Vagina (tissue), 2 donors: Measurements from ENCODE around the gene PORCN.

Experiments
- CTCF ChIP-seq, 3 experiments: fragments of 450-650 bp in 2 of 3; fragments of 200-600 bp in 1 of 3; sonication (generic) in 1 of 3; IDR thresholded peaks; one replicate each; pipeline ENCODE4 v1.5.1; 2017 to 2019; ENCODE audit warnings: antibody characterized with exemption in 3 of 3, mild to moderate bottlenecking in 2 of 3, moderate library complexity in 2 of 3
- POLR2A ChIP-seq, 2 donors: fragments of 450-650 bp; IDR thresholded peaks; one replicate each; pipeline ENCODE4 v1.6.1; 2017; ENCODE audit warnings: antibody characterized with exemption in 2 of 2, mild to moderate bottlenecking in 2 of 2, moderate library complexity in 2 of 2

GRCh38 chrX:48474127-48474526 is 34.7 kb upstream of the PORCN start:
- no peak for TF ChIP-seq CTCF (IDR thresholded peaks at IDR 0.05)
- no peak for TF ChIP-seq POLR2A (IDR thresholded peaks at IDR 0.05)
